IPS-20b (cell line): ENCODE data around the gene NOB1.
A peak's percentile ranks its signal among the peaks of the same experiment; 100 is the strongest.
"Not testable (repeated sequence)": the region's sequence is repeated elsewhere in the genome, so short reads cannot be mapped to it uniquely, and the experiment has no call there.

Source experiments
- H3K27ac ChIP-seq: one replicate; pipeline ENCODE4 v1.5.1; 2013; ENCODE audit warnings: low read length
- H3K27me3 ChIP-seq: 2 replicates; pipeline ENCODE4 v1.6.1; 2013; ENCODE audit warnings: mild to moderate bottlenecking, low read length, inconsistent platforms; ENCODE audit not compliant: insufficient read depth
- H3K36me3 ChIP-seq: 2 replicates; pipeline ENCODE4 v1.6.1; 2013; ENCODE audit warnings: low read depth, mild to moderate bottlenecking, inconsistent platforms, low read length, moderate library complexity; ENCODE audit not compliant: insufficient read depth
- H3K4me1 ChIP-seq: 2 replicates; pipeline ENCODE4 v1.6.1; 2013; ENCODE audit warnings: mild to moderate bottlenecking, control low read depth, inconsistent platforms, low read length, moderate library complexity; ENCODE audit not compliant: insufficient read depth
- H3K4me3 ChIP-seq: 2 replicates; pipeline ENCODE4 v1.5.1; 2013; ENCODE audit warnings: mild to moderate bottlenecking, low read length, inconsistent platforms
- H3K9ac ChIP-seq: 2 replicates; pipeline ENCODE4 v1.6.1; 2013; ENCODE audit warnings: low read depth, mild to moderate bottlenecking, inconsistent platforms, low read length, moderate library complexity
- H3K9me3 ChIP-seq: 2 replicates; pipeline ENCODE4 v1.6.1; 2013; ENCODE audit warnings: mild to moderate bottlenecking, low read depth, low read length, inconsistent platforms; ENCODE audit not compliant: insufficient read depth

NOB1 gene

DNA sequence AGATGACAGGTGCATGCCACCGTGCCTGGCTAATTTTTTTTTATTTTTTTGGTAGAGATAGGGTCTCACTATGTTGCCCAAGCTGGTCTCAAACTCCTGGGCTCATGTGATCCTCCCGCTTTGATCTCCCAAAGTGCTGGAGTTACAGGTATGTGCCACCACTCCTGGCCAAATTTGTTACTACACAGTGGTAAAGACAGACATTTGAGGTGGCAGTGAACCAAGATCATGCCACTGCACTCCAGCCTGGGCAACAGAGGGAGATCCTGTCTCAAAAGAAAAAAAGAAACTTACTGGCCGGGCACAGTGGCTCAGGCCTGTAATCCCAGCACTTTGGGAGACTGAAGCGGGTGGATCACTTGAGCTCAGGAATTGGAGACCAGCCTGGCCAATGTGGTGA, 25.7 kb downstream of the NOB1 start:
- peaks cover 14% of the 10 kb centered on the region; the same call in 1 of the 2 replicates for H3K4me1 ChIP-seq
- not testable (repeated sequence) for H3K27me3 ChIP-seq, H3K36me3 ChIP-seq, H3K27ac ChIP-seq, H3K9ac ChIP-seq, H3K4me3 ChIP-seq, H3K9me3 ChIP-seq

DNA sequence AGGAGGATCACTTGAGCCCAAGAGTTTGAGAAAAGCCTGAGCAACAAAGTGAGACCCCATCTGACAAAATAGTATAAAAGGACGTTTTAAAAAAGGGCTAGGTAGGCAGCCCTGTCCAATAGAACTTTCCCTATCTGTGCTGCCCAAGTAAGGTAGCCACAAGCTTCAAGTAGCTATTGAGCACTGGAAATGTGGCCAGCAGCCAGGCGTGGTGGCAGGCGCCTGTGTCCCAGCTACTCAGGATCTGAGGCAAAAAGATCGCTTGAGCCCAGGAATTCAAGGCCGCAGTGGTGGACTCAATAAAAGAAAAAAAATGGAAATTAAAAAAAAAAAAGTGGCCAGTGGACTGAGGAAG, 26.8 kb downstream of the NOB1 start:
- peak overlapping the region; percentile 79; the same call in 1 of the 2 replicates for H3K4me3 ChIP-seq
- no peaks in the 10 kb centered on the region for H3K9me3 ChIP-seq
- no peaks in the 10 kb centered on the region for H3K27me3 ChIP-seq
- peak overlapping the region; percentile 96 for H3K9ac ChIP-seq
- H3K27ac ChIP-seq, result peak overlapping the region; percentile 99
- H3K36me3 ChIP-seq, result no peaks in the 10 kb centered on the region
- H3K4me1 ChIP-seq, result peaks cover 14% of the 10 kb centered on the region; the same call in 1 of the 2 replicates

DNA sequence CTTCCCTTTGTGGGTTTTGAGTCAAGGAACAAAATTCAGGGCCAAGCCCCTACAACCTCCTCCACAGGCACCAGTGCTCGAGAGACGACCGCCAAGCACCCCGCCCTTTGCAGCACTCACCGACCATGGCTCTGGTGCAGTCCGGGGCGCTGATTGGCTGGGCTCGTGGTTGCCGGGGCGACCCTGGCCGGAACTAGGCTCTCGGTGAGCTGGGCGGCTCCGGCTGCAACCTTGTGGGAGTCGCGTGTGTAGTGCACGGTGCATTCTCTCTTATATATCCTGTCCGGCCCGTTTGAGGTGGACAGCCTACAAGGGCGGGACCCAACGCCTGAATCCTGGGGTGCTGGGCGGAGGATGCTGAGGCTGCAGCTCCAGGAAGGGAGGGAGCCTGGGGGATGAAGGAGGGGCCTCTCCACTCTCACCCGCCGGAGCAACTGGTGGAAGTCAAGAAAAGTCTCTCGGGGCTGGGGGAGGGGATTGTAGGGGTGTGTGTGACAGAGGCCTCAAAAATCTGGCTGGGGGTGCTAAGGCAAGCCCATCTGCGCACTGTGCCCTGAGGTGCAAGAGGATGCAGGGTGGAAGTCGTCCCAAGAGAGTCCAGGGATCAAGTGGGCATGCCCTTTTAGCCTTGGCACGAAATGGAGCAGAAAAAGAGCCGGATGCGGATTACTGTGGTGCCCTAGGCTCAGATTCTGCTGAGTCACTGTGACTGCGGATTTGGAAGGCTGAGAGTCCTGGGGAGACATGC, 28.2 kb downstream of the NOB1 start, which contains the start of gene NQO1:
Gene NQO1 (minus strand): TSS at position 248 of the 748 bp plus-strand sequence. CDS start 121 bp downstream, at position 127.
- Histone ChIP-seq H3K27me3 (no peaks in the 10 kb centered on the region), H3K9me3 (no peaks in the 10 kb centered on the region), H3K9ac (peak within 1 kb of the TSS; percentile 96), H3K36me3 (no peaks in the 10 kb centered on the region), H3K4me3 (peak within 1 kb of the TSS; percentile 79), H3K27ac (peak within 1 kb of the TSS; percentile 99), H3K4me1 (peaks cover 14% of the 10 kb centered on the region; the same call in 1 of the 2 replicates)

GRCh38 chr16:69725480-69726312, 29.0 kb downstream of the NOB1 start:
- Histone ChIP-seq H3K36me3 (no peaks in the 10 kb centered on the region), H3K9me3 (no peaks in the 10 kb centered on the region), H3K9ac (peak overlapping the region; percentile 85; the same call in 1 of the 2 replicates), H3K4me3 (peak overlapping the region; percentile 79), H3K27ac (no peak overlapping the region), H3K27me3 (no peaks in the 10 kb centered on the region), H3K4me1 (peaks cover 14% of the 10 kb centered on the region; the same call in 1 of the 2 replicates)

DNA sequence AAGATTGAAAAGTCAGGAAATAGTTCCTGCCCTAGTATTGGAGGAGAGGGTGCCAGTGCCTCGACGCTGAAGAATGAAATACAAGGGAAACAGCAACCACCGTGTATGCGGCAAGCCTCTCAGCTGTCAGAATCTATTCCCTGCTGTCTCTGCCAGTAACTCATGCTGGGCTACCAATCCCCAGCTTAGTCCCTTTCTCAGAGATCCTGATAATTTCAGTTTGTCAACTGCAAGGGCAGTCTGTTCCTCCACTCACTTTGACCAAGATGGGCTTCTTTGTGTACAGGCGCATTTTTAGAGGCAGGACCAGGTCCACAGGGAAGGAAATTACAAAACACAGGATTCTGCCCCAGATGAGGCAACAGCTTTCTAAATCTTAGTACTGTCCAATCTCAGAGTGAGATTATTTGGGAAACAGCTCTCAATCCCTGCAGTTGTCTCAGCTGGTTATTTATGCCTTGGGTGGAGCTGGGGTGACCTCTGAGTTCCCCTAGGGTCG, 29.7 kb downstream of the NOB1 start:
- Histone ChIP-seq H3K9ac (0 out of 2 replicates have a peak overlapping the region, but pooled peaks have one; percentile 25), H3K4me1 (peaks cover 14% of the 10 kb centered on the region; the same call in 1 of the 2 replicates), H3K9me3 (no peaks in the 10 kb centered on the region), H3K27me3 (no peaks in the 10 kb centered on the region), H3K36me3 (no peaks in the 10 kb centered on the region), H3K4me3 (peak overlapping the region; percentile 4; the same call in 1 of the 2 replicates), H3K27ac (no peak overlapping the region)

DNA sequence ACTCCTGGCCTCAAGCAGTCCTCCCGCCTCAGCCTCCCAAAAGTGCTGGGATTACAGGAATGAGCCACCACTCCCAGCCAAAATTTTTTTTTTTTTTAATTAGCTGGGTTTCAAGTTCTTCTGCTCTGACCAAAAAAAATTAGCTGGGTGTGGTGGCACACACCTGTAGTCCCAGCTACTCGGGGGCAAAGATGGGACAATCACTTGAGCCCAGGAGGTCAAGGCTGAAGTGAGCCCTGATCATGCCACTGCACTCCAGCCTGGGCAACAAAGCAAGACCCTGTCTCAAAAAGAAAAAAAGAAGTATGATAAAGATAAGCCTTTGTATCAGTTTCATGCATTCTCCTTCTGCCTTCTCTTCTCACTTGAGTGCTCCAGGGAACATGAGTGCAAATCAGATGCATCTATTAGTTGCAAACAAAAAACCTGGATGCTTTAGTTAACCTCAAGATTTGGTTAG, 30.3 kb downstream of the NOB1 start:
- H3K36me3 ChIP-seq, result no peaks in the 10 kb centered on the region
- no peaks in the 10 kb centered on the region for H3K27me3 ChIP-seq
- no peak overlapping the region for H3K4me3 ChIP-seq
- no peak overlapping the region for H3K27ac ChIP-seq
- peaks cover 14% of the 10 kb centered on the region; the same call in 1 of the 2 replicates for H3K4me1 ChIP-seq
- no peaks in the 10 kb centered on the region for H3K9me3 ChIP-seq
- no peak overlapping the region for H3K9ac ChIP-seq

- Histone ChIP-seq H3K36me3 (peaks cover 8% of the 10 kb centered on the region; the same call in 1 of the 2 replicates), H3K27me3 (no peaks in the 10 kb centered on the region), H3K27ac (no peak overlapping the region), H3K4me3 (no peak overlapping the region), H3K4me1 (peaks cover 6% of the 10 kb centered on the region; the same call in 1 of the 2 replicates), H3K9me3 (no peaks in the 10 kb centered on the region), H3K9ac (no peak overlapping the region)
Measured at GRCh38 chr16:69721441-69721957, 33.2 kb downstream of the NOB1 start.

DNA sequence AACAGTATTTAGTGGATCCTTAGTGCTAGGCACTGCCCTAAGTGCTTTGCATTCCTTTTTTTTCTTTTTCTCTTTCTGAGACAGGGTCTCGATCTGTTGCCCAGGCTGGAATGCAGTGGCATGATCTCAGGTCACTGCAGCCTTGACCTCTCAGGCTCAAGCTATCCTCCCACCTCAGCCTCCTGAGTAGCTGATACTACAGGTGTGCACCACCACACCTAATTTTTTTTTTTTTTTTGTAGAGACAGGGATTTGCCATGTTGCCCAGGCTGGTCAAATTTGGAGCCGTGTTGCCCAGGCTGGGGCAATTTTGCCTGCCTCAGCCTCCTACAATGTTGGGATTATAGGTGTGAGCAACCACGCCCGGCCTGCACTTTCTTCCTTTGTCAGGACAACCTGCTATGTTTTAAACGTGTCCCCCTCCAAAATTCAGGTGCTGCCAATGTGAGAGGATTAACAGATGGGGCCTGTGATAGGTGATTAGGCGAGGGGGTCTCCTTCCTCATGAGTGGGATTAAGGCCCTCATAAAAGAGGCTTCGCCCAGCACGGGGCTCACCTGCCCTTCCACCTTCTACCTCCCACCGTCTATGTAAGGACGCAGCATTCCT, 33.8 kb downstream of the NOB1 start:
- Histone ChIP-seq H3K27me3 (no peaks in the 10 kb centered on the region), H3K27ac (no peak overlapping the region), H3K4me3 (no peak overlapping the region), H3K9me3 (no peaks in the 10 kb centered on the region), H3K4me1 (peaks cover 6% of the 10 kb centered on the region; the same call in 1 of the 2 replicates), H3K9ac (no peak overlapping the region), H3K36me3 (peaks cover 8% of the 10 kb centered on the region; the same call in 1 of the 2 replicates)

DNA sequence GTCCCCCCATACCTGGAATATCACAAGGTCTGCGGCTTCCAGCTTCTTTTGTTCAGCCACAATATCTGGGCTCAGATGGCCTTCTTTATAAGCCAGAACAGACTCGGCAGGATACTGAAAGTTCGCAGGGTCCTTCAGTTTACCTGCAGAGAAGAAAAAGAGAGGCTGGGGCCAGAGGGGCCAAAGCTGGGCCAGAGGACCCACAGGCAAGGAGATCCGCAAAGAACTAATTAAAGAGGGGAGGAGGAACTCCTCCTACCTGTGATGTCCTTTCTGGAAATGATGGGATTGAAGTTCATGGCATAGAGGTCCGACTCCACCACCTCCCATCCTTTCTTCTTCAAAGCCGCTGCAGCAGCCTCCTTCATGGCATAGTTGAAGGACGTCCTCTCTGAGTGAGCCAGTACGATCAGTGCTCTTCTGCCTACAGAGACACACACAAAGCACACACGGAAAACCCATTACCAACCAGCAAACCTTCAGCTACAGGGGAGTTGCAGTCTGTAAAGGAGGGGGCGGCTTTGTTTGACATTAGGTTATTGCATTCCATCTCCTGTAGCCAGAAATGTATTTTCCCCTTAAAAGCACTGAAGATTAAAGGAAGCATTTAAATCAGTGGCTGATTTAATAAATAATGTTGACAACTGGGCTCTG, 36.5 kb downstream of the NOB1 start:
- H3K4me3 ChIP-seq, result no peak overlapping the region
- no peak overlapping the region for H3K27ac ChIP-seq
- no peak overlapping the region for H3K9ac ChIP-seq
- H3K4me1 ChIP-seq, result no peaks in the 10 kb centered on the region
- H3K27me3 ChIP-seq, result no peaks in the 10 kb centered on the region
- no peaks in the 10 kb centered on the region for H3K9me3 ChIP-seq
- peaks cover 18% of the 10 kb centered on the region; the same call in 1 of the 2 replicates for H3K36me3 ChIP-seq

DNA sequence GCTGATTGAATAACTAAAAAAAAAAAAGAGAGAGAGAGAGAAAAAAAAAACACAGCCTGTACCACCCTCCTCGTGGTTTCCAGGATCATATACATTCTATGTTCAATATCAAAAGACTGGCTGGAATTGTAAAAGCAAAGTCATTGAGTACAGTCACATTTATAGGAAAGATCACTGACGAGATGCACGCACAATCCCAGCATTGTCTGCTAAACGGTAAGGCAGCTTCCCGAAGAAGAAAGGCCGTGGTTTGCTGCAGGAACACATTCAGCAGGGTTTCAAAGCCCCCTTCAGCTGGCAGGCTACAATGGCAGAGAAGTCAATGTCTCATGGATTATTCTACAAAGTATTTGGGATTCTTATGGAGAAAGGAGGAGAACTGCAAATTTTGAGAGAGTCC, 37.7 kb downstream of the NOB1 start:
- H3K4me1 ChIP-seq, result no peaks in the 10 kb centered on the region
- H3K27me3 ChIP-seq, result no peaks in the 10 kb centered on the region
- no peak overlapping the region for H3K27ac ChIP-seq
- H3K9me3 ChIP-seq, result no peaks in the 10 kb centered on the region
- no peak overlapping the region for H3K9ac ChIP-seq
- no peak overlapping the region for H3K4me3 ChIP-seq
- peaks cover 22% of the 10 kb centered on the region; the same call in 1 of the 2 replicates for H3K36me3 ChIP-seq
